IMR-90 (cell line): ENCODE results near the gene TCF12.

ENCODE experiments used
- CEBPB ChIP-seq: IDR thresholded peaks from 2 replicates; pipeline ENCODE4 v1.6.1; 2012; ENCODE audit warnings: low read depth, low read length, improper control_type of control experiment
- MAFK ChIP-seq: IDR thresholded peaks from 2 replicates; pipeline ENCODE4 v1.6.1; 2012; ENCODE audit warnings: low read depth, low read length, improper control_type of control experiment
- POLR2A ChIP-seq: IDR thresholded peaks from 2 replicates; pipeline ENCODE4 v1.6.1; 2012; ENCODE audit warnings: mild to moderate bottlenecking, low read depth, low read length
- RCOR1 ChIP-seq: IDR thresholded peaks from 2 replicates; pipeline ENCODE4 v1.6.1; 2012; ENCODE audit warnings: mild to moderate bottlenecking, low read length, improper control_type of control experiment; ENCODE audit not compliant: insufficient replicate concordance
- TF ChIP-seq, protein P1 (sequence below): conservative IDR thresholded peaks from 2 replicates; pipeline ENCODE4 v1.5.1; 2012; ENCODE audit warnings: mild to moderate bottlenecking, low read depth, low read length, improper control_type of control experiment

DNA sequence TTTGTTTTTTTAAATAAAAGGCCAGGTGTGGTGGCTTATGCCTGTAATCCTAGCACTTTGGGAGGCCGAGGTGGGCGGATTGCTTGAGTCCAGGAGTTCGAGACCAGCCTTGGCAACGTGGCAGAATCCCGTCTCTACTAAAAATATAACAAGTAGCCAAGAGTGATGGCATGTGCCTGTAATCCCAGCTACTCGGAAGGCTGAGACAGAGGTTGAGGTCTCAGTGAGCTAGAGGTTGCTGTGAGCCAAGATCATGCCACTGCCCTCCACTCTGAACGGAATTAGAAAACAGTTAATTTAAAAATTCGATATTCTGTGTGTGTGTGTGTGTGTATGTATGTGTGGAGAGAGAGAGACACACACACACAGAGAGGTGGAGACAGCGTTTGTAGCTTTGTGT, 58.8 kb downstream of the TCF12 start:
- TF ChIP-seq POLR2A, result no peak
- TF ChIP-seq, protein P1, sequence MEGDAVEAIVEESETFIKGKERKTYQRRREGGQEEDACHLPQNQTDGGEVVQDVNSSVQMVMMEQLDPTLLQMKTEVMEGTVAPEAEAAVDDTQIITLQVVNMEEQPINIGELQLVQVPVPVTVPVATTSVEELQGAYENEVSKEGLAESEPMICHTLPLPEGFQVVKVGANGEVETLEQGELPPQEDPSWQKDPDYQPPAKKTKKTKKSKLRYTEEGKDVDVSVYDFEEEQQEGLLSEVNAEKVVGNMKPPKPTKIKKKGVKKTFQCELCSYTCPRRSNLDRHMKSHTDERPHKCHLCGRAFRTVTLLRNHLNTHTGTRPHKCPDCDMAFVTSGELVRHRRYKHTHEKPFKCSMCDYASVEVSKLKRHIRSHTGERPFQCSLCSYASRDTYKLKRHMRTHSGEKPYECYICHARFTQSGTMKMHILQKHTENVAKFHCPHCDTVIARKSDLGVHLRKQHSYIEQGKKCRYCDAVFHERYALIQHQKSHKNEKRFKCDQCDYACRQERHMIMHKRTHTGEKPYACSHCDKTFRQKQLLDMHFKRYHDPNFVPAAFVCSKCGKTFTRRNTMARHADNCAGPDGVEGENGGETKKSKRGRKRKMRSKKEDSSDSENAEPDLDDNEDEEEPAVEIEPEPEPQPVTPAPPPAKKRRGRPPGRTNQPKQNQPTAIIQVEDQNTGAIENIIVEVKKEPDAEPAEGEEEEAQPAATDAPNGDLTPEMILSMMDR, result no peak
- no peak for TF ChIP-seq MAFK
- no peak for TF ChIP-seq CEBPB
- no peak for TF ChIP-seq RCOR1
